GM20431 (cell line): Measurements from ENCODE around the gene PHLDA1.

ENCODE experiments used
- in situ Hi-C: fragments of 300-500 bp; cut with MseI, MboI; formaldehyde crosslinking; loops from one replicate; pipeline ENCODE4 v1.15.0; 2020; ENCODE audit warnings: low sequenced_read_pairs; ENCODE audit not compliant: unreplicated experiment

Gene PHLDA1

GRCh38 chr12:76020731-76021672 lies 10.6 kb downstream of the PHLDA1 start:
- in situ Hi-C loops: no loop called here

GRCh38 chr12:76020281-76020680 lies 11.3 kb downstream of the PHLDA1 start:
- in situ Hi-C loops: no loop called here

- in situ Hi-C loops: no loop called here
Observed at GRCh38 chr12:76018672-76019071, 12.9 kb downstream of the PHLDA1 start.

GRCh38 chr12:76018111-76018510 lies 13.5 kb downstream of the PHLDA1 start:
- in situ Hi-C loops: no loop called here

- in situ Hi-C loops: no loop called here
Observed at GRCh38 chr12:76014007-76014406, 17.6 kb downstream of the PHLDA1 start.

GRCh38 chr12:76013603-76014002 lies 18.0 kb downstream of the PHLDA1 start:
- in situ Hi-C loops: no loop called here

GRCh38 chr12:76012644-76013043 lies 18.9 kb downstream of the PHLDA1 start:
- in situ Hi-C loops: no loop called here

- in situ Hi-C loops: no loop called here
Observed at GRCh38 chr12:76010732-76011458, 20.7 kb downstream of the PHLDA1 start.

GRCh38 chr12:76008428-76008827 lies 23.1 kb downstream of the PHLDA1 start:
- in situ Hi-C loops: no loop called here

- in situ Hi-C loops: no loop called here
Observed at GRCh38 chr12:76007640-76008039, 23.9 kb downstream of the PHLDA1 start.

- in situ Hi-C loops: no loop called here
Observed at GRCh38 chr12:76006028-76006925, 25.3 kb downstream of the PHLDA1 start.

- in situ Hi-C loops: no loop called here
Observed at GRCh38 chr12:76003355-76003638, 28.3 kb downstream of the PHLDA1 start.

GRCh38 chr12:76002598-76003354 lies 28.8 kb downstream of the PHLDA1 start:
- in situ Hi-C loops: no loop called here

- in situ Hi-C loops: no loop called here
Observed at GRCh38 chr12:75998292-75999063, 33.1 kb downstream of the PHLDA1 start.

GRCh38 chr12:75997658-75998057 lies 33.9 kb downstream of the PHLDA1 start:
- in situ Hi-C loops: no loop called here

- in situ Hi-C loops: no loop called here
Observed at GRCh38 chr12:75996861-75997447, 34.6 kb downstream of the PHLDA1 start.

GRCh38 chr12:75995691-75996090 lies 35.9 kb downstream of the PHLDA1 start:
- in situ Hi-C loops: no loop called here

GRCh38 chr12:75994069-75994740 lies 37.4 kb downstream of the PHLDA1 start:
- in situ Hi-C loops: no loop called here
